NB4 (cell line): ENCODE data around the gene SLC7A8.

Source experiments
- CTCF ChIP-seq: IDR thresholded peaks from one replicate; pipeline ENCODE4 v1.5.1; 2012; ENCODE audit warnings: low read depth, low read length
- POLR2A ChIP-seq: IDR thresholded peaks from 2 replicates; pipeline ENCODE4 v1.6.1; 2011; ENCODE audit warnings: mild to moderate bottlenecking; ENCODE audit not compliant: insufficient read length; ENCODE audit errors: extremely low read depth

DNA sequence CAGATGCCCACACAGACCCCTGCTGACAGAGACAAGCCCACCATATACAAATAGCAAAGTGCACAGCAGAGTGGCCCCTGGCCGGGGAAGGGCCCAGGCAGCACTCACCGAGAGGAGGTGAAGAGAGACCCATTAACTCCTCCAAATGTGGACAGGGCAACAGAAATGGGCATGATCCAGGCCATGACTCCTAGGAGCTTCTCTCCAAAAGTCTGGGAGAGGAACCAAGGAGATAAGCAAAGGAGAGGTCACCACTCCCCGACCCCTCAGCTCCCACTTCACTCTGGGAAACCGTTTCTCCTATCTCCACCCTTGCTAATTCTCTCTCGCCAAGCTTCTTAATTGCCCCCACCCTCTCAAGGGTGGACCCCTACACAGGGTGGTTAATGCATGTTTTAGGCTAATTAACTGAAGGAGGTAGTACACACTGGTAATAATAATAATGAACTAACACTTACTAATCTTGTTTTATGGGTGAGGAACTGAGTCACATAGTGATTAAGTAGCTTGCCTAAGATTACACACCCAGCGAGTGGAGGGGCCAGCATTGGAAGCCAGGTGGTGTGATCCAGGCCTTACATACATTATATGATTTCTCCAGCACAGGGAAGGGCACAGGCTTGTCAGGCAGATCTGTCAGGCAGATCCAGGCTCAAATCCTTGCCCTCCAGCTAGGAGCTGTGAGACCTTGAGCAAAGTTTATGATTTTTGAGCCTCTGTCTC lies 45.5 kb downstream of the SLC7A8 start:
- no peak for TF ChIP-seq POLR2A
- no peak for TF ChIP-seq CTCF
